Measurements from ENCODE around the gene STEAP3. TPM values are rescaled to one million over a fixed set of nuclear protein-coding genes. Genes with fewer than 3 reads are reported as not detected.

The STEAP3 gene
- total RNA-seq, 1 experiment from 2014 or later = 17.7 TPM

DNA sequence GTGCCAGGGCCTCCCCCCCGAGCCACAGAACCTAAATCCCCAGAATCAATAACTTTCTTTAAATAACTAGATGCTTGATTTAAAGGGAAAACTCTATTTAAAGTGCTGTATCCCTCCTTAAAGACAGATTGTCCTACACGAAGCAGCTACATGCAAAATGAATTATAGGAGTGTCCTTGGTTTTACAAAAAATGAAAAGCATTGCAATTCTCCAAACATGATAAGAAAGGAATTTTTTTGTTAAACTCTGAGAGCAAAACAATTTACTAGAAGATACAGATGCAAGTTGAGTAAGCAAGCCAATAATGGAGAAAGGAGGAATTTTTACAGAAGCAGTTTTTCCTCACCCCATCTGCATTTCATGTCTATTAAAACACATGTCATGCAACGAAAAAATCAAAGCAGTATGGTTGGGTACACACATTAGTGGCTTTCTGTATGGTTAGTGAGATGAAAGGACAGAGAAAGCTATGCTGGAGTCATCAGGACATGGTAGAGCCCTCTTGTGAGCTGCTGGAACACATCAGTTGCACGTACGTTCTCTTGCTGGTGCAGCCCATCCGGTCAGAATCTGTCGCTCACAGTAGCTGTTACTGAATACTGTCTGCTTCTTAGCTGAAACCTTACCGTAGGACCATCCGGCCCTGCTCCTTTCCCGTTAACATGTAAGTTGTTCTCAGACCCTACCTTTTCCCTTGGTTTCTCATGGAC is 25.9 kb upstream of the STEAP3 start:
- DNase-seq (ENCODE audit: low spot score) = no peak

GRCh38 chr2:119198240-119198840 is 25.3 kb upstream of the STEAP3 start:
- no peak for DNase-seq (ENCODE audit: low spot score)

DNA sequence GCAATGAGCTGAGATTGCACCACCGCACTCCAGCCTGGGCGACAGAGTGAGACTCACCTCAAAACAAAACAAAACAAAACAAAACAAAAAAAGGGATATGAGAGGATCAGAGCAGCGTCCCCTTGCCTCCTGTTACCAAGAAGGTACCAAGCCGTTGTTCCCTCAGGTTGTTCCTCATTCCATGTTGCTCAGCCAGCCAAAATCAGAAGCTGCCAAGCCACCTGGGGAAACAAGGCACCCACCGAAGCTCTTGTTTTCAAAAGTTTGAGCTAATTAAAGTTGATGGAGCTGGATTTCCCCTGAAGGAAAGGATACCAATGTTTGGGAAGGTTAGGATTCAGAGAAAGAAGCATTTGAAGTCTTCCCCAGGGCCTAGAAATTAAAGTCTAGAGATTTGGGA is 21.8 kb upstream of the STEAP3 start:
- DNase-seq (ENCODE audit: low spot score) = no peak

- no peak for DNase-seq (ENCODE audit: low spot score)
These were observed 20.9 kb upstream of the STEAP3 start for GRCh38 chr2:119202610-119203310.

- no peak for DNase-seq (ENCODE audit: low spot score)
These were observed 19.1 kb upstream of the STEAP3 start for GRCh38 chr2:119204525-119204924.

DNA sequence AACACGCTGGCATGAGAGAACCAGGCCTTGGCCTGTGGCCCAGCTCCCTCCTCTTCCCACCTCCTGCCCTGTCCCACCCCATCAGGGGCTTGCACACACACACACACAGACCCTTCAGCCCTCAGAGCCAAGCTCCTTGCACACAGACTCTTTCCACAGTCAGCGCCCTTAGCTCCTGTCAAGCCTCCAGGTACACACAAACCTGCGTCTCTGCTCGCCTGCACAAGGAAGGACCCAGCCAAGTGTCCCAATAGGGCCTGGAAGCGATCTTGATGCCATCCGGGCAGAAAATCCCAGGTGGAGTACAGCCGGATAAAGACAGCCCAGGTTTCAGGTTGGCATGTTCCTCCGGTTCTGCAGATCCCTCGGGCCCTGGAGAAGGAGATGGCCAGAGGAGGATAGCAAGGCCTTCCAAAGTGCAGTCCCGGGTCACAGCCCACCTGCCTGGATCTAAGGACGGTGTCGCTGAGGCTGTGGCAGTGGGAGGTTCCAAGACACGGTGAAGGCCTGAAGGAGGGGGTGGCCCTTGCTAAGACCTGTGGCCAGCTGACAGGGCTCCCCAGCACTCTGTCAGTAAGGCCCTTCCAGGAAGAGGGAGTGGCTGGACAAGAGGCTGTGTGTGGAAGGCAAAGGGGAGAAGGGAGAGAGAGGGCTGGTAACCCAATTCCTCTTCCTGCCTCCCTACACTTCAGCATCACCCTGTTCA is 18.5 kb upstream of the STEAP3 start:
- DNase-seq (ENCODE audit: low spot score) = no peak

DNA sequence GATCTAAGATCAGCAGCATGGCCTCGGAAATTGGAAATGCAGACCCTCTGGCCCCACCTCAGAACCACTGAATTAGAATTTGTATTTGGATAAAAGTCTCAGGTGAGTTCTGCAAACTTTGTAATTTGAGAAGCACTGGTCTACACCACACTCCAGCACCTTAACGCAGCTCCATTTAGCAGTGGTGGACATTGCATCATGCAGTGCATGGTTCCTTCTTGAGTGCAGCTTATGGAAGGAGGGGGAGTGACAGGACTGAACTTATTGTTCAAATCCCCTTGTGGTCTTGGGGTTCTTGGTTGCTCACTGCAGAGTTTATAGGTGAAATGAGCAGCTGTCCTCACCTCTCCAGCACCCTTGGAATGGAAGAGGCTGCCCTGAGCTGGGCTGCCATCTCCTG is 17.4 kb upstream of the STEAP3 start:
- DNase-seq (ENCODE audit: low spot score) = no peak

GRCh38 chr2:119207447-119207846 is 16.2 kb upstream of the STEAP3 start:
- no peak for DNase-seq (ENCODE audit: low spot score)

GRCh38 chr2:119208791-119209203 is 14.8 kb upstream of the STEAP3 start:
- peak; percentile 74 for DNase-seq (ENCODE audit: low spot score)

DNA sequence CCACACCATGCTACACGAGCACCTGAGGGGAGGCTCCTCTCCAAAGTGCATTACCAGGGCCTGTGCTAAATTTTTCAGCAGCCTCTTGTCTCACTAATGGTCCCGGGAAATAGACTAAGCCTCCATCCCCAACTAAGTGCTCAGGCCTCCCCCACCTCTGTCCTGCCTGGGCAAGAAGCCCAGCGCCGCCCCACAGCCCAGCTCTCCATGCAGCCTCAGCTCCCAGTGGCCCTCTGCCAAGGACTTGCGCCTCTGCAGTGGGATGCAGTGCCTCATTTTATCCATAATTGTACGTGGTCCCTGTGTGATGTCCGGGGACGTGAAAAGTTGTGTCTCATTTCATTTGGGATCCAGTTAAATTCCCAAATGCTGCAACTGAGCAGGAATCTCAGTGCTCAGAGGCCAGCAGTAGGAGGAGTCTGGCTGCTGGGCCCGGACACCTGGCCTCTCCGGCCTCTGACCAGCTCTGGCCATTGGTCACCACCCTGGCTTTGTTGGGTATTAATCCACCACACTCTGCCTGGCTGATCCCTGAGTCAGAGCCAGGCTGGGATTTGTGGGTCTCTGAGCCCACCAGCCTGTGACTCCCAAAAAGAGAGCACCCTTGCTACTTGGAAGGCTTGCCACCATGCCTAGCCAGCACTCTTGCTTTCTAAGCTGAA is 11.4 kb upstream of the STEAP3 start:
- DNase-seq (ENCODE audit: low spot score) = no peak

DNA sequence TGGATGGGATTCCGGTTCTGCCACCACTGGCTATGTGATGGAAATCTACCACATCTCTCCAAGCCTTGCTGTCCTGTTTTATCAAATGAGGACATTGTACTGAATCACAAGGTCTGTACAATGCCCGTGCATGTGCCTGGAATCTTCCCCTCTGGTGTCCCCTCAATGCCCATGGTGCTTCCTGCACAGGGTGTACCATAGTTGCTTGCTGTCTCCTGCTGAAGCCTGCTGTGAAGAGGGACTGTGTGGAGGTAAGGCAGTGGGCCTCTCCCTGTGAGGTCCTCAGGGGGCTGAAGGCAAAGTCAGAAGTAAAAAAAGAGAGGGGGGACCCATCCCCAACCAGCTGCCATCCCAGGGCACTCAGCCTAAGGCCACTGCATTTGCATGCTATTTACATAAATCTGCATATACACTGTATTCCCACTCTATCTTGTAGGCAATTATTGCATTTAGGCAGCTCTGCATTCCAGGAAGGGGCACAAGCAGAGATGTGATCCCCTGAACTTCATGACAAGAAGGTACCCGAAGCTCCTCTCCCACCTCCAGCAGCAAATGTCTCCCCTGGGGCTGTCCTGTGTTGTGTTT is 9.1 kb upstream of the STEAP3 start:
- DNase-seq (ENCODE audit: low spot score) = no peak

DNA sequence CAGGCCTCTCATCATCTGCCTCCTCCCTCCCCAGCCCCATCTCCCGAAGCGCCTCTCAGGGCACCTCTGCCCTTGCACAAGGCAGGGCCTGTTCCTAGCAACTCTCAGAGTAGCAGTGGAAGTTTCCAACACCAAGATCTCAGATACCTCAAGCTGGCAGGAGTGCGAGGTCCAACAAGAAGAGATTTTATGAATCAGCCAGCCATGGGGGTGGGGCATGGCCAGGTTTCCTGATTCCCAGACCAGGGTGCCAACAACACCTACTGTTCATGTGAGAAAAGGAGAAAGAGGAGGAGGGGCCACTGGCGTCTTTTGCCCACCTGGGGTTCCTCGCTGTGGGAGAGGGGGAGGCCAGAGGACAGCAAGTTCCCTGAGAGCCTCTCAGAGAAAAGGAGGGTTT is 6.6 kb upstream of the STEAP3 start:
- DNase-seq (ENCODE audit: low spot score) = no peak

DNA sequence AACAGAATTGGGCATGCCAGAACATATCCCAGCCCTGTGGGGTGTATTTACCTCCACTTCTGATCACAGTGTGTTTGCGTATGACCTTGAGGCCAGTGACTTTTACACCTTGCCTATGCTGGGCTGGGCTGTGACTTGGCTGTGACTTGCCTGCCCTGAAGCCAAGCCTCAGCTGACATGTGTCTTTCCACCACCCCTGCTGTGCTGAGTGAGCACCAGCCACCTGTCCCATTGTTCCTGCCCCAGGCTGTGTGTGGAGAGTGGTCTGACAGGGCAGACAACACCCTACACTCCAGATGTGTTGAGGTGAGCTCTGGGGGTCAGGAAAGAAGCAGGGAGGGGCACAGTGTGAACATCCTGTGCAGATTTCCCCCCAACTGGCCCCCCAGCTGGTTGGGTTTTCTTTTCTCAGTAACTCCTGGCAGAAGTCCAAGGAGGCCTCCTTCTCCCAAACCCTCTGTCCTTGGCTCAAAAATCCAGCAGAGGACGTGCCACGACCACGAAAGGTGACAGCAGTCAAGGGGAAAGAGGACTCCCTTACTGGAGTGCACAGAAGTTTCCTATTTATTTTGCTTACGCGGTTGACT is 5.1 kb upstream of the STEAP3 start:
- DNase-seq (ENCODE audit: low spot score) = peak; percentile 57

DNA sequence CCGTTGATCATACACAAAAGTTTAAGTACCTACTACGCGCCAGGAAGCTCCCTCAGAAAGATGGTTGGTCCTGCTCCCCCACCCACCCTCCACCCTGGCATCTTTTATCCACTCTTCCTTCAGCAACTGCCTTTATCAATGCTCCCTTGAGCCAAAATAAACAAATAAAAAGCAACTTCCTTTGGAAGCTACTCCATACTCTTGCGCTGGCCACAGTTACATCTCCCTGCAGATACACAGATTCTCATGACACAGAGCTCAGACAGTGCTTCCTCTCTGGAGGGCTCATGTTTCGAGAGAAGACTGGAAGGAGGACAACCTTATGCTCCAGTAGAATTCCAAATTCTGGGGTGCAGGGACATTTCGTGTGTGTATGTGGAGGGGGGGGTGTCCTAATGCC is 3.8 kb upstream of the STEAP3 start:
- DNase-seq (ENCODE audit: low spot score) = no peak

- DNase-seq (ENCODE audit: low spot score) = no peak
These were observed 2.8 kb upstream of the STEAP3 start for GRCh38 chr2:119220720-119221301.

DNA sequence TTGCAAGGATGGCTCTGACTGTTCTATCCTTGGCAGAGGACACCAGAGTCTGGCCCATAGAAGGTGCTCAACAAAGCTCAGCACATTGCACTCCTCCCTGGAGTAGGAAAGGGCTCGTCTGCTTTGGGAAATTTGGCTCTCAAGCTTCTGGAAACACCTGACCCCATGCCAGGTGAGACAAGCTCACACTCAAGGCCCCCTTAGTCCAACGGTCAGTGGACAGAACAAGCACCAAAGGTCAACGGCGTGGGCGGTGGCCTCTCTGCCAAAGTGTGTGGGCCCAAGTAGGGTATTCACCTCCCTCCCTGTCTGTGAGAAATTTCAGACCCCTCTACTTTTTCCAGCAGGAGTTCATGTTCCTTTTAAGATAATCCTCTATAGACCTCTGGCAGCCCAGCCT is 2.0 kb upstream of the STEAP3 start:
- DNase-seq (ENCODE audit: low spot score) = no peak

- no peak for DNase-seq (ENCODE audit: low spot score)
These were observed 1.4 kb upstream of the STEAP3 start for GRCh38 chr2:119222213-119222612.

DNA sequence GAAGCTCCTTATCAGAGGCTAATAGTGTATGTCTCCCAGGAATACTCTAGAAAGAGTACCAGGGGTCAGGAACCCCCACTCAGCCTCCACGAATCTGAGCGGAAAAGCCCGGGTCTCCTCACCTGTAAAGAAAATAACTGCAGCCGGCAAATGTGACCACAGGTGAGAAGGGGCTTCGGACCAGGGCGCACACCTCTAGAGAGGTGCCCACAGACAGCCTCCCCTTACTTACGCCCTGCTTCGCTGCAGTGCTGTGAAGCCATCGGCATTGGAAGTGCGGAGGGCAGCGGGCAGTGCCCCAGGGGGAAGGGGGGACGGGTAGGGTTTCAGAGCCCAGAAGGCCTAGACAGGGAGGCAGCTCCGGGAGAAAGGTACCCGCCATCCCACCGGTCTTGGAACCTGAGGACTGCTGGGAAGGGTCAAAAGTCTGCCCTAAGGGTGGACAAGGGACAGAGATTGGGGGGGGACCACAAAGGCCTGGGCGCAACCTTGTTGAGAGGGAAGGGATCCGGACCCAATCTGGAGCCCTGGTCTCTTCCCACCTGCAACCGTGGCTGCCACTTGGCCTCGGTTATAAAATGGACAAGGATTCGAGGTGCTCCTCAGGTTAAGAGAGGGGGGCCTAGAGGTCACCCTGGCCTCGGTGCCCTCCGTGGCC is 642 bp upstream of the STEAP3 start:
- DNase-seq (ENCODE audit: low spot score) = no peak

DNA sequence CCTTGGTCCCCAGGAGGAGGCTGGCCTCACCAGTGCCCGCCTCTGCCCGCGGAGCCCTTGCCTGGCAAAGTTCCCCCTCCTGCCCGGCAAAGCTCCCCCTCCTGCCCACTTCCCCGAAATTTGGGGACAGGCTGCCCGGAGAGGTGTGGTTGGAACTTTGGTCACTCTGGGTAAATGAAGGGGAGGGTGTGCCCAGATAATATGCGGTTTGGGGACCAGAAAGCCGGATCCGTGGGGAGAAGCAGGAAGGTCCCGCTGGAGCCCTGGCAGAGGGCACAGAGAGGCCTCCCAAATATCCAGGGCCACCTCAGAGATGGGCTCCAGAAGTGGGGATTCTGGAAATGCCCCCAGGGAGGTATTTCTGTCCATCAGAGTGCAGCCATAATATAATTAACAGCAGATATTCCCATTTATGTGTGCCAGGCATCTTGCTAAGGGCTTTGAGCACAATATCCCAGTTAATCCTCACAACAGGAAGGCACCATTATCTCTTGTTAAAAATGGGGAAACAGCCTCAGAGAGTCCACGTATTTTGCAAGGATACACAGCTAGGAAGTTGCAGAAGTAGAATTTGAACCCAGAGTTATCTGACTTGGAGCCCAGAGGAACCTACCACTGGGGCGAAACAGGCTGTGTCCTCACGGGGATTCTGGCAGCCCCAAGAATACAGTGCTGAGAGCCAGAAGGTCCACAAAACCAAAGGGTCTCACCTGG is 914 bp downstream of the STEAP3 start:
- no peak for DNase-seq (ENCODE audit: low spot score)
